EH (cell line): Measurements from ENCODE around the gene ZBTB16.

Source experiments
- DNase-seq: peaks from one replicate; pipeline ENCODE4 v3.0.0-alpha.2; 2015; ENCODE audit warnings: low read depth

Gene ZBTB16

DNA sequence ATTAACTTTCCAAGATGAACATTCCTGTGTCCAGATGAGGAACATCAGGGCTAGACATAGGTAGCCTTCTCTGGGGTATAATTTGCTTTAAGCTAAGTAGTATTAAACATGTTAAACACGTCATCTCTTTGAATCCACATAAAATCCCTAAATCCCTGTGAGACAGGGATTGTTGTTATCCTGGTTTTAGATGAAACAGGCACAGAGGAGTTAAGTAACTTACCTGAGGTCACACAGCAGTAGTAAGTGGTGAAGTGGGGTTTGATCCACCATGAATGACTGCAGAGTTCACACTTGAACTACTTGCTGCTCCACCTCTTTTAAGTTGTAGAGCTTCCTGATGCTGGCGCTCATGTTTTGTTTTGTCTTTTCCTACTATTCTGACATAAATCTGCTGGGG, 154.1 kb downstream of the ZBTB16 start:
- no peak for DNase-seq

DNA sequence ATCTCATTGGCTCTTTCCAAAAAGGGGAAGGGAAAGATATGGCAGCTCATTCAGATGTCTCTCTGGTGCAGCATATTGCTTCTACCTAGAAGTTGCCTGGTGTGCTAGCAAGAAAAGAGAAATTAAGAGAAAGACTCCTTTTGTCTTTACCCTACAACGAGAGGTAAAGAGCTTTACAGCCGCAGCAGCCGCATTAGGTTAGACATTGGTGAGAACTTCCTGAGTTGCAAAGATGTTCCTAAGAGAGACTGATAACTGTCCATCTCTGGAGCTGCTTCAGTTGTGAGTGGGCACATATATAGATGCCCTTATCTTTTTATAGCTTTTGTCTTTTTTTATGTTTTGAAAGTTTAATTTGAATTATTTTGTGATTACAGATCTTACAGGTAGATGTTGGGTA, 155.9 kb downstream of the ZBTB16 start:
- DNase-seq = no peak

DNA sequence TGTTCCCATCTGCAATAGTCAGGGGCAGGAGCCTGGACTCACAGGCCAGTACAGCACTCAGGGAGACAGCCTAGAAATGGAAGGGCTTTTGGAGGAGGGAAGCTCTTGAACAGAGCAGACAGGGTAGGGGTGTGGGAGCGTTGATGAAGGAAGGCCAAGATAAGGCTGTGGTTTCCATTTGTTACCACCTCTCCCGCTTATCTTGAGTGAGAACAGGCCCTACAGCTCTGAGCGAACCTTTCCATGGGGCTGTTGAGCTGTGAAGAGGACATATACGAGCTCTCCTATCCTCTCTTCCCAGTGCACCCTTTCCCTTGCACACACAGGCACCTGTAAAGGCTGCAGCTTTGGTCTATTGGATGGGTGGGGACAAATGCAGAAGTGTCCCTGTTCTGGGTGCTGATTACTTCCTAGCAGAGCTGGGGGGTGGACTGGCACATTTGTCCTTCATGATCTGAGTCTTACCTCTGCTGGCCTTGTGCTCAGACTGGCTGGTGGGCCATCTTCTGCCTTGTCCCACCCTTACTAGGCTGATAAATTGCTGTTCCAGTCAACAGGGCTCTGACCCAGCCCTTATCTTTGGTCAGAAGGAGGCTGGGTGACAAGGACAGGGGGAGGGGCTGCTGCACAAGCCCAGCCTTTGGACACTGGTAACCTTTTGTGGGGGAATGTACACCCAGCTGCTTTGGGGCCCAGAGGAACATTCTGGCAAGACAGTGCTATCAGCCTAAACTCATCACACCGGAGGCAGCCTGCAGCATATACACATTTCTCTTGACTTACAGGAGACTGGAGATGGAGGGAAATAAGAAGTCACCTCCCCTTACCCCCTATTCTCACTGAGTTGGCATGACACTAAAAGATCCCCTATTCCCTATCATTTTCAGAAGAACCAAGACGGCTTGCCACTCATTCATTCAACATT, 156.6 kb downstream of the ZBTB16 start:
- DNase-seq = no peak

DNA sequence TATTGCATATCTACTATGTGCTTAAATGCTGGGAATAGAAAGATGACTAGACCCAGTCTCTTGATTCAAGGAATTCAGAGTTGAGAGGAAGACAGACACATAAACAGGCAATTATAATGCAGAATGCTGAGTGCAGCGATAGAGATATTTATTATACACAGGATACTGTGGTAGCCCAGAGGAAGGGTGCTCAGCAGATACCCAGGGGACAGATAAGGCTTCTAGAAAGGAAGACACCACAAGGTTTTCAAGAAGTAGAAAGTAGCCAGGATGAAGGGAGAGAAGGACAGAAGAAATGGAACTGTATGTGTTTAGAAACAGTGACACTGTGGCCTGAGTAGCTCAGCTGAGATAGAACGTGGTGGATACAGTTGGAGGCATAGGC, 157.3 kb downstream of the ZBTB16 start:
- no peak for DNase-seq

DNA sequence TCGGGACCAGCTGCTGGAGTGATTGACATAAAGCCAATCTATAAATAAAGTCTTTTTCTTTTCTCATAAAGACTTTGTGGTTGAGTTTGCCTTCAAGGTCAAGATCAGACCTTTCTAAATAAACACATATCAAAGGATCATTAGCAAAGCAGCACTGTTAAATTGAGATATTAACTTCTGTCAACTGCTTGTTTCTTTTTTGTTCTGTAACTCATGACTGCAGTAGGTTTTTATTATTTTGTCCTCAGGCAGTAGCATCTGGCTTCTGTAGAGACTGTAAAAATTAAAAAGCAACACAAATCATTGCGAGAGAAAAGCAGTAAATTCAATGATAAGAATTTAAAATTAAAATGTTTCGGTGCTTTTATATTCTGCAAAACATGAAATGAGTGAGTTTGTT, 159.0 kb downstream of the ZBTB16 start:
- no peak for DNase-seq

DNA sequence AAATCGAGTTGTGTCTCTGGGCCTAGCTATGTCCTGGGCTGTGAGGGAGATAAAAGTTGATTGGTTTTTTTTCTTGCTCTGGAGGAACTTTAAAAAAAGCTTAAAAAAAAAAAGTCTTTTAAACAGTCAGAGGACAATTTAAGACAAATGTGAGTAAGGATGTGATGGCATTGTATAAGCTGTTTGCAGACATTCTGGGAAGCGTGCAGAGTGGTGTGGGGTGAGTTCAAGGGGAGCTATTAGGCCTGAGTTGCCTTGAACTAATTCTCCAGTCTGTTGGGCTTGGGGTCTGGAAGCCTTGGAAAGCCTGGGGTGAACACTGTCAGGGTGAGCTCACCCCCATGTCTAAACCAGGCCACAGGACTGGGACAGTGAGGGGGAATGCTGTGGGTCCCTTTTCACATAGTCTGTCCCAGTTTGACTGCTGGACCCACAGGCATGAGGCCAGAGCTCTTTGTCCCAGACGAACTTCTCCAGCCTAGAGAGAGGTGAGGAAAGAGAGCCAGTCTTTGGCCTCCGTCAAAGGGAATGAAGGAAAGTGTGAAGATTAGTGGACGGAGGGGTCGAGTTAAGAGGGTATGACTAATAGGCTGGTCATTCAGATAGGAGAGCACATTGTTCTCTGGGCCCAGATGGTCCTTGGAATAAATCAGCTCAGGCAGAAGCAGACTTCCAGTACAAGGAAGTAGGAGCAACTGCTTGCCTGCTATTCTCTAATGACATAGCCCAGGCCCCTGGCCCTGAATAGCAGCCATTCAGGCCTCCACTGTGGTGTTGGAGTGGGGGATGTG, 160.2 kb downstream of the ZBTB16 start:
- no peak for DNase-seq

DNA sequence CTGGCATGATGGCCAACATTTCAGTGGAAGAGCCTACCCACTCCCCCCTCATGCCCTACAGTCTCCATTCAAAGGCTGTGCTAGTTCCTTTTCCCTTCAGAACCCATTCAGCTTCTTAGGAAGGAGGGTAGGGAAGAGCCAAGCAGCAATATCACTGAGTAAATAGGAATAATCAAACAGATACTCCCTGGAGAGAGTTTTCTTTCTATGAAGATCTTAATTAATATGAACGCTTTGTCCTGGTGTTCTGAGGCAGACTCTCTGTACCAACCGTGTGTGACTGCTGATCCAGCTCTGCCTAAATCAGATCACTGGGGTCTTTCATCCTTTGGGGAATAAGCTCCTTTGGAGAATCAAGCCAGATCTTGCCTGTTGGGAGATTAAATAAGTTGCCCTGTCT, 161.5 kb downstream of the ZBTB16 start:
- DNase-seq = no peak

DNA sequence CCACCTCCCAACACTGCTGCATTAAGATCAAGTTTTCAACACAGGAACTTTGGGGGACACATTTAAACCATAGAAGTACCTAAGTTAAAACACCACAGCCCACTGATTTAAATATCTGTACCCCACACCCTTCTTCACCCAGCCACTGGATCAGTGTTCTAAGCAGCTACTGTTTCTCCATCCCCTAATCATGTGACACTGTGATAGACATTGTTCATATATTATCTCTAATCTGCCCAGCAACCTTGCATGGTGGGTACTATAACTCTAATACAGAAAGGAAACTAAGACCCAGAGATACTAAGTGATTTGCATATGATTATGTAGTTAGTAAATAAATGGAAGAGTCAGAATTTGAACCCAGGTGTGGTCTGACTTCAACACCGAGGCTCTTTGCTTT, 166.2 kb downstream of the ZBTB16 start:
- DNase-seq = no peak

DNA sequence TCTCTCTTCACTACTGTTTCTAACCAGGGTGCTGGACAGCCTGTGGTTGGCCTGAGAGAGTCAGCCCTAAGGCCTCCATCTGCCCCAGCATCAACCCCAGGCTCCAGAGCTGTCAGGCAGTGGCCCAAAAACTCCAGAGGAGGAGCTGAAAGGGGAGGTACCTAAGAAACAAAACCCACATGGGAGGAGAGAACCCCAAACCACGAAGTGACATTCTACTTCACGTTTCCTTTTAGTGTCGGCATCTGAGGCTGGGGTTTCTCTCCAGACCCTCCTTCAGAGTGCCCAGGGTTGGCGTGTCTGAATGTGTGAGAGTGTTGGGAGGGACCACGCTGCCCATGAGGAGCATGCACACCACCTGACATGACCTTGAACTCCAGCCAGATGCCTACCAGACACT, 166.8 kb downstream of the ZBTB16 start:
- DNase-seq = no peak

DNA sequence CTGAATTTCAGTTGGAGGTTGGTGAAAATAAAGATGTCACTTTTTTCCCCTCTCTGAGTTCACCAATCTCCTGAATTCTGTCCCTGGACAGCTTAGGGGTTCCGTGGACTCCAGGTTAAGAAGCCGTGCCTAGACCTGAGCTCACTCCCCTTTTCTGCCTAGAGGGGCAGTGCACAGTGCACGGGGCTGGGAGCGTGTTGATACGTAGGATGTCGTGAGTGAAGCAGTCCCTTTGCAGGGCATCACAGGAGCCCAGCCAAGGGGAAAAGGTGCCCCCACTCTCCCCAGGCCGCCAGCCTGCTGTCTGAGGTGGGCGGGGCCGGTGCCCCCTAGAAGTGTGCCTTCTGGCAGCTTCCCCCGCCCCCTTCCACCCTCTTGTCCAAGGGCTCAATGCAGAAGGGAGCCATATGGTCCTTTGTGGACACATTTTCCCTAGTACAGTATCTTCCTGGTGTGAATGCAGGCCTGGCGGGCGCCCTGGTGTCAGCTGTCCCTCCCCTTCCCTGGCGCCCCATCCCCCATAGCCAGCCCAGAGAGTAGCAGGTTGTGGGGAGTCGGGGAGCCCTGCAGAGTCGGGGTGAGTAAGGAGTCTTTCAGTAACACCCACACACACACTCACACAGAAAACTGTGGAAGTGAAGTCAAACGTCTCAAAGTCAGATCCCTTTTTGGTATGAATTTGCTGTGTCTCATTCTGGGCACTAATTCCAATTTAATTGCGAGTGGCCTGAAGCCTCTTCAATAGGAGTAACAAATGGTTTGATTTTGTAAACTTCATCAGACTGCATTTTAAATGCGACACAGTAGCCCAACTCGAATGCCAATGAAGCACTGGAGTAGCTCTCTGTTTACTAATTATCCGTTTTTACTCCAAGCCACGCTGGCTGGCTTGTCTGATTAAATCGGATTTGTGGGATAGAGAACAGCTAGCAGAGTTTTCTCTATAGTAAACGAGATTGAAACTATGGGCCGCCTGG, 169.2 kb downstream of the ZBTB16 start:
- DNase-seq = no peak

DNA sequence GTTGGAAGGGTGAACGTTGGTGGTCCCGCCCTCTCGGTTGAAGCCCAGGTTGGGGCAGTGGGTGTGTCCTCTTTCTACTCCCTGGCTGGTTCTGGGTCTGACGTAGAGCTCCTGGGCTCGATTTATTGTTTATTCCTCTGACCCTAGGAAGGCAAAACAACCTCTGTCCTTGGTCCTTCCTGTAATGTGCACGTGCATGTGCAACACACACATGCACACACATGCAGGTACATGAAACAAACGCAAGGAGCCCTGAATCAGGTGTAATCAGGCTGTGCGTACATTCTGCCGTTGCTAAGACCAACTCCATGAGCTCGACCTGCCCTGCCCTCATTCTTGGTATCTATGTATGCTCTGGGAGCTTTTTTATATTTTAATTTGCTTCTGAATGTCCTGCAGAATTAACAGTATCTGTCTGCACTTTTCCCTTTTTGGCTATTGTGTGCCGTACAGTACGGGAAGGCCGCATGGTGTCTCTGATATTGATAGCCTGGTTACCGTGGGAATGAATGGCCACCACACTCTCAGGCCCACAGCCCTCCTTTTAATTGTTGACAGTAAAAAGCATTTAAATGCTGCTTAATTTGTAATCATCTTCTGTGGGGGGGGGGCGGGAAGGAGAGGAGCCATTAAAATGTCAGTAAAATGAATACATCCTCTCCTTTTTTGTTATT, 170.7 kb downstream of the ZBTB16 start:
- no peak for DNase-seq

DNA sequence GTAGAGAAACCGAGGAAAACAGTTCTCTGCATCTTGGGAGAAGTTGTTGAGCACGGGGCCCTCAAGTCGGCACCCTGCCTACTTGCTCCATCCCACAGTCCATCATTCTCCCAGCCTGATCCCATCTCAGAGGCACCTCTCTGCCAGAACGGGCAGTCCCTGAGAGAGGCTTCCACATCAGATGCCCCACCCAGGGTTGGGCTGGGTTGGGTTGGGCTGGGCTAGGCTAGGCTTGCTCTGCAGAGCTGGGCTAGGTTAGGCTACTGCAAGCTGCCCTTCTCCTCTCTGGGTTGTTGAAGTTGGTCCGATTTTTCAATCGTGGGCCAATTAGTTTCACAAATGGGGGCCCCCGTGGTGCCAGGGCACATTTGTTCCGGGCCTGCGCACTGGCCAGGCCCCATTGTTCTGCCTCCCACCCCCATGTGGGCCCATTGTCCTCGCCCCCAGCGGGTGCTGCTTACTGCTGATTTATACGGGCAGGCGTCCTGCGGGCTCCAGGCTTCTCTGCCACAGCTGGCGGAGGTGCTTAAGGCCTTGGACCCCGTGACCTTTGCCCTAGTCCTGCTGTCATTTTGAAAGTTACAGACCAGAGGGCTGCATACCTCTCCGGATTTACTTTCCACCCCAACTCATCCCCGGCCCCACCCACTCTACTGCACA, 173.0 kb downstream of the ZBTB16 start:
- DNase-seq = no peak

DNA sequence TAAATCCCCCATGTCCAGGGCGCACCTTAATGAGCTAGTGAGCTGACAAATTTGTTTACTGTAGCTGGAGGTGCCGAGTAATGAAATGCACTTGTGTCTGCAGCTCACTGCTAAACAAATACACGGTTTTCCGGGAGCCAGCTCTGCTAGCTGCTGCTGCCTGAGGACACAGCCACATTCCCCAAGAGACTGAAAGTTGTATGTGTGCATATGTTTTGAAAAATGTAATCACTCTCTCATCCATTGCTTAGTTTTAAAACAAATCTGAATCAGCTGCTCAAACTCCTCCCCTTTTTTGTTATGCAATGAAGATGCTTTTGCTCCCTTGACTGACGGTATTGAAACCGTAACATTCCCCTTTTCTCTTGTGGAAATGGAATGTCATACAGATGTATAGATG, 174.2 kb downstream of the ZBTB16 start:
- no peak for DNase-seq

DNA sequence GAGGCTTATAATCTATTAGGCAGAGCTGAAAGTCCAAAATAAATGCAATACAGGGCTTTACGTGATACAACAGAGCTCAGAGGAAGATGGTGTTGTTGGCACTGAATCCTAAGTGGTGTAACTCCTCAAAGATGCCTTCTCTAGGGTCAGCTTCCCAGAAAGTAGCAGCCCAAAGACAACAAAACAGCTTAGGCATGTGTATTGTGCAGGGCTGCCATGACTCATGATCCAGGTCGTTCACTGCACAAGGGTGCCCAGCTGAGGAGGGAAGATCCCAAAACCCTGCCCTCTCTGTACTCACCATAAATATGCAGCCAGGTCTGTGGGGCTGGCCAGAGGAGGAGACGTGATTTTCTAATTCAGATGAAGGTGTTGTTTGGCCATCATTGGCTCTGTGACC, 177.3 kb downstream of the ZBTB16 start:
- DNase-seq = no peak

DNA sequence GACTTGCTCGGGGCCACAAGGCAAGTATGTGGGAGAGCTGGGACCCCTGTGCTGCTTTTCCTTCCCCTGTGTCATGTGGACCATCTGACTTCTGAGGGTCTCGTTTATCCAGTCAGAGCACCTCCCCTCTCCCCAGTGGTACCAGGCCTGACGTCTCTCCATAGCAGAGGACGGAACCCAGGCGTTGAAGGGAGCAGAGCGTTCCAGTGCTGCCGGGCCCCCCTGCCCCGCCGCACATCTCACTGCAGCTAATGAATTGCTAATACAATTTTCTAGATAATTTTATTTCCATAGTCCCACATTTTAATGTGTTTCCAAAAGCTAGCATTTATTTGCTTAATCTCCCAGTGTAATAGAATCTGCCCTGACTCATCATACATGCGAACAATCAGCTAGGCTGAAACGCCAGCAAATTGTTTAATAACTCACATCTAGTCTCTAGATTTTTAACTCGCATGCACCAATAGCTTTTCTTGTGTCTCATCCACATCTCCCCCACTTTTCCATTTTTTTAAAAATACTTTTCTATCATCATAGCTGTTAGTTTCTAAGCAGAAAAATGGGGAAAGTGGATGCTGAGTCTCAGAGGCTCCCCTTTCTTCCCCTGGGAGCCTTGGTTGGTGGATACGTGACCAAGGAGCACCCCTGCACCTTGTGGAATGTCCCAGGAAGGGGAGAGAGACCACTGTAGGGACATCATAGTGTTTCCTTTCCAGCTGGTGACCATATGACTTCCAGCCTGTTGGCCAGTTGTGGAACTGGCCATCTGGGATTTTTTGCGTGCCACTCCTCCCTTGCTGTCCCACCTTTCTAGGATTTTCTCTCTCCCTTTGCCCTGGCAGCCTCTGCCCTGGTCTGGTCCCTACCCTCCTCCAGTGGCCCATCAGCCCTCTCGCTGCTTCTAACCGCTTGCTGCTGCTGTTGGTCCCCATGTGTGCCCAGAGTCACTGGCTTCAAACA, 178.1 kb downstream of the ZBTB16 start:
- no peak for DNase-seq

DNA sequence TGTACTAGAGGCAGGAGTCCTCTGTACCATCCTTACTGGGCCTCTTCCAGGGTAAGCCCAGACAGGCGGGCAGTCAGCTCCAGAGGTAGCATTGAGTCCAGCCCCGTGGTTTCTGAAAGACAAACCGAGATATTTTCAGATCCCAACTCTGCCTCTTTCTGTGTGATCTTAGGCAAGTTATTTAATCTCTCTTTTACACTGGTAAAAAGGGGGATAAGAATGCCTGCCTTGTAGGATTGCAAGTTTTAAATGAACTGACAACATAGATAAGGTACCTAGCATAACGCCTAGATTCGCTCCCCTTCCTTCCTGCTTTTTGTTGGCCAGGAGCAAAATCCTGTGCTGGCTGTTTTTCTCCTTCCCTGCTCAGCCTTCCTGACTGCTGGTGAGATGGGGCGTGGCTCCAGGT, 180.2 kb downstream of the ZBTB16 start:
- DNase-seq = no peak

DNA sequence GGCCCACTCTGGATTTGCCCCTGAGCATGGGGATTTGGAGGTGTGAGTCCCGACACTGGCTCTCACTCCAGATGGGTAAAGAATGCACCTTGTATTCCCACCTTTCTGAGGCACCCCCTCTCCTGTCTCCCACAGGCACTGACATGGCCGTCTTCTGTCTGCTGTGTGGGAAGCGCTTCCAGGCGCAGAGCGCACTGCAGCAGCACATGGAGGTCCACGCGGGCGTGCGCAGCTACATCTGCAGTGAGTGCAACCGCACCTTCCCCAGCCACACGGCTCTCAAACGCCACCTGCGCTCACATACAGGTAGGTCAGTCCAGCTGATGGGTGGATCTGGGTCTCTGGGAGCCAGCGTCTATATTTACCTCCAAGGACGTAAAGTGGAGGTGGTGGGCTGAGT, 182.5 kb downstream of the ZBTB16 start:
- DNase-seq = no peak

DNA sequence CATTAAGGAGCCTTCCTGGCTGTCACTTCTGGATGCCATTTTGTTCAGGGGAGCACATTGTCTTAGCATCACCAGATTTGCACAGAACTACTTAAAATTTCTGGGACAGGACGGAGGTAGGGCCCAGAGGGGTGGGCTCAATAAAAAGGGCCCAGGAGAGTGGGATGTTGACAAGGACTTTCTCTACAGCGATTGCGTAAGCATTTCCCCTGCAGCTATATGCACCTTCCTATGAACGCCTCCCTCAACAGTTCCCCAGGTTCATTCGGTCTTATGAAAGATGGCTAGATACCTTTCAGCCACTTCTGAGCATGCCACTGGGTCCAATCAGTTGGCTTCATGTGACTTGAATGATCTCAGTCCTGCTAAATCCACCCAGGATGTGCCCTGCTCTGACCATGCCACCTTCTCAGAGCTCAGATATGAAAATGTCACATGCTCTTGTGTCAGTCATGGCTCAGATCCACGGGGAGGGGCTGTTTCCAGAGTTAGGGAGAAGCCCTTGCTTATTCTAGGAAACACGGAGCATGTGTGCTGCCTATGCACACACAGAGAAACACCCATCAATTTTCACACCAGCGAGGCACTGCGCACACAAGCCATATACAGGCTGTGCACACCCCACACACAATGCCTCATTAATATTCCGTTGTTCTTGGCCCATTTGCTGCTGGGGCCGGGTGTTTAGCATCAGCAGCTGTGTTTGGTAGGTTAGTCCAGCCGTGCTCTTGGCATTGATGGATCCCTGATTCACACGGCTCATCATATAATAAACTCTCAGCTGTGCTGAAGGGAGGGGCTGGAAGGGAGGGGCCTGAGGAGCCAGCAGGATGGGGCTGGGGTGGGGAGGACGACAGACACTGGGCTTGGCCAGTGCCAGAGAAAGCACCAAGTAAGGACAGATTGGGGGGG, 184.2 kb downstream of the ZBTB16 start:
- DNase-seq = no peak
